Upper lobe of right lung (tissue), 1 donor: ENCODE measurements around the gene TOPBP1. TPM values are rescaled to one million over a fixed set of nuclear protein-coding genes. Genes with fewer than 3 reads are reported as not detected.

Source experiments
- ATAC-seq: fragments of 200-7000 bp; cut with Tn5 transposase; one replicate; pipeline ENCODE4 v1.9.1; 2020; ENCODE audit warnings: mild to moderate bottlenecking, moderate library complexity
- DNase-seq: peaks from one replicate; pipeline ENCODE4 v3.0.0-alpha.2; 2020
- H3K27ac ChIP-seq: fragments of 200-600 bp; one replicate; pipeline ENCODE4 v1.8.0; 2022
- H3K27me3 ChIP-seq: fragments of 200-600 bp; one replicate; pipeline ENCODE4 v1.8.0; 2022; ENCODE audit warnings: mild to moderate bottlenecking
- H3K36me3 ChIP-seq: fragments of 200-600 bp; one replicate; pipeline ENCODE4 v1.8.0; 2022
- H3K4me1 ChIP-seq: fragments of 200-600 bp; one replicate; pipeline ENCODE4 v1.8.0; 2022
- H3K4me3 ChIP-seq: fragments of 200-600 bp; one replicate; pipeline ENCODE4 v1.8.0; 2022; ENCODE audit warnings: mild to moderate bottlenecking
- H3K9me3 ChIP-seq: fragments of 200-600 bp; one replicate; pipeline ENCODE4 v1.8.0; 2022
- CTCF ChIP-seq: fragments of 200-600 bp; IDR thresholded peaks from one replicate; pipeline ENCODE4 v1.8.0; 2022; ENCODE audit warnings: antibody characterized with exemption
- intact Hi-C: fragments of 100-400 bp; cut with DNase I; formaldehyde crosslinking; loops from one replicate; pipeline ENCODE4 v1.11.0; 2022
- total RNA-seq: library from RNA; stranded (reverse); fragmentation: NEBNext Ultra II Directional; extraction: Animal tissue kit (Norgen Biotek cat#: 25700); gene quantifications from one replicate; pipeline ENCODE4 v1.2.1, GENCODE V29; 2021
- donor health status: DM: no; HTN: yes; CAD: no; lungs with severe emphysema.

The TOPBP1 gene
- total RNA-seq, 1 donor from 2014 or later = 18.1 TPM

DNA sequence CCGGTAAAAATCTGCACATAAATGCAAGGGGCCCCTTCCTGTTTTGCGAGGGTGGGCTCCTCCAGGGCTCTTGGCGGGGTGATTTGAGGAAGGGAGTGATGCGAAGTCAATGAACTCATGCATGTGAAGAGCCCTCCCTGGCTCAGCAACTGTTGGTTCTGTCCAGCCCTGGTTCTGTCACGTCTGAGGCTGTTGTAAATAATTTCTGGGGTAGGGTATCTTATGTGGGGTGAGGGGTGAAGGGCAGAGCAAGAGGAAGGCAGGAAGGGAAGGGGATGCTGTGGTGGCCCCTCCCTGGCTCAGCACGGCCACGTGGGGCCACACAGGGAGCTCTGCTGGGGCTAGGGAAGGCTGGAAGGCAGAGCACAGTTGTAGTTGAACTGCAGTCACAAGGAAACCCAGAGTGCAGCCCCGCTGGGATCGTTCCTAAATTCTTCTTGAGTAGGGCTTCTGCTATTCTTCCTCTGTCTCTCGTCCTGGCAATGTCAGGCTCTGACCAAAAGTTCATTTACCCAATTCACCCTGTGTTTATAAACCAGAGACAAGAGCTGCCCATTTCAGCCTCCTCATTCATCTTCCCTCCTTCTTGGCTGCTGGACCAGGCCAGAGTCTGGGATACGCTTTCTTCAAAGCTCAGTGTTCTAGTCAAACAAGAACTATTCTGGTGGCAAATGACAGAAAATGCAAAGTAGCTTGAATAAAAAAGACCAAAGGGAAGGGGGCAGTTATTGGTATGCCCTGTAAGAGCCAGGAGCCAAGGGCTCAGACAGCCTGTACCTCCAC, 14.8 kb upstream of the TOPBP1 start:
- no peaks in the 10 kb centered on the region for H3K4me1 ChIP-seq
- no peaks in the 10 kb centered on the region for H3K36me3 ChIP-seq
- DNase-seq (no peak), ATAC-seq (no peak)
- H3K27me3 ChIP-seq = peaks cover 35% of the 10 kb centered on the region
- TF ChIP-seq CTCF = no peak
- intact Hi-C loops = no loop called here
- H3K4me3 ChIP-seq = no peak overlapping the region
- no peaks in the 10 kb centered on the region for H3K9me3 ChIP-seq
- H3K27ac ChIP-seq = no peak overlapping the region

DNA sequence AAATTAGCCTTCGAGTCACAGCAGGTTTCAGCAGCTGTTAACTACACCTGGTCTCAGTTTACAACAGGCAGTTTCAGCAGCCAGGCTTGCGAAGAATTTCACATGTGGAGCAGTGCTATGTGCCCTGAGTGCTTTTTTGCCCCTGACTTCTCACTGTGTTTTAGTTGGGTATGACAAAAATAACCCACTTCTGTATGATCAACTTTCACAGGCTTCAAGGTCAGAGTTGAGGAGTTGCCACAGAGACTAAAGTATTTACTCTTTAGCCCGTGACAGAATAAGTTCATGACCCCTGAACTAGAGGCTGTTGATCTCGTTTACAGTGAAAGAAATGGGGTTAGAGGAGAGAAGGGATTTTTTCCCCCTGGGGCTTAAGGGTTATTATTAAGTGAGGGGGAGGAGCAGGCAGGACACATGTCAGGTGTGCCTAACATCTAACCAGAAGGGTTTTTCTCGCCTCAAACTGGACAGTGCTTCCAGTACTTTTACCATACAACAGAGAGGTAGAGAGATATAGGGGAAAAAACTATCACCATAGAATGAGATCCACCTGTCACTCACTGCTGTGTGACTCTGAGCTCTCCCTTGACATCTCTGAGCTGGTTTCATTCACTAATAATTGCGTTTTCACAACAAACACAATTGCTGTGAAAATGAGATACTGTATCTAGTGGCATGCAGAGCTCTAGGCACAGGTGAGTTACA, 14.0 kb upstream of the TOPBP1 start:
- intact Hi-C loops = no loop called here
- ATAC-seq (no peak), DNase-seq (no peak)
- Histone ChIP-seq H3K4me1 (no peaks in the 10 kb centered on the region), H3K27me3 (peaks cover 39% of the 10 kb centered on the region), H3K36me3 (no peaks in the 10 kb centered on the region), H3K4me3 (no peak overlapping the region), H3K9me3 (no peaks in the 10 kb centered on the region), H3K27ac (no peak overlapping the region)
- TF ChIP-seq CTCF = no peak

- ATAC-seq (no peak), DNase-seq (no peak)
- no peaks in the 10 kb centered on the region for H3K36me3 ChIP-seq
- intact Hi-C loops = no loop called here
- no peak overlapping the region for H3K27ac ChIP-seq
- H3K9me3 ChIP-seq = no peaks in the 10 kb centered on the region
- no peak overlapping the region for H3K4me3 ChIP-seq
- TF ChIP-seq CTCF = no peak
- no peaks in the 10 kb centered on the region for H3K4me1 ChIP-seq
- H3K27me3 ChIP-seq = peaks cover 39% of the 10 kb centered on the region
Measured at GRCh38 chr3:133674290-133674919, 12.7 kb upstream of the TOPBP1 start.

DNA sequence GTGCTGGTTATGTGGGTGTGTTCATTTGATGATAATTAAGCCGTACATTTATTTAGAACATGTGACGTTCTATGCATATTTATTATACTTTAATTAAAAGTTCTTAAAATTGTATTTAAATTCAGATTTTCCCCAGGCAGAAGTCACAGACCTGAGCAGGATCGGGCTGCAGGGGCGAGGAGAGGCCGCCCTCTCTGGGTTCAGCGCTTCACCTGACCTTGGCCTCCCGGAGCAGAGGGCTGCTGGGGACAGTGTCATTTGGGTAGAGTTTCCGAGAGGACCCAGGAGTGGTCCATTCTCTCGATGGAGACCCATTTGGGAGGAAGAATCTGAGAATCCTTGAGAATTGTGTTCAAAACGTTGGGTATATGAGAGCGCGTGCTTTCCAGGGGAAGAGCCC, 12.0 kb upstream of the TOPBP1 start:
- Histone ChIP-seq H3K36me3 (no peaks in the 10 kb centered on the region), H3K9me3 (no peaks in the 10 kb centered on the region), H3K27me3 (peaks cover 39% of the 10 kb centered on the region), H3K27ac (no peak overlapping the region), H3K4me1 (no peaks in the 10 kb centered on the region), H3K4me3 (no peak overlapping the region)
- no peak for TF ChIP-seq CTCF
- ATAC-seq = no peak
- no peak for DNase-seq
- intact Hi-C loops = no loop called here

DNA sequence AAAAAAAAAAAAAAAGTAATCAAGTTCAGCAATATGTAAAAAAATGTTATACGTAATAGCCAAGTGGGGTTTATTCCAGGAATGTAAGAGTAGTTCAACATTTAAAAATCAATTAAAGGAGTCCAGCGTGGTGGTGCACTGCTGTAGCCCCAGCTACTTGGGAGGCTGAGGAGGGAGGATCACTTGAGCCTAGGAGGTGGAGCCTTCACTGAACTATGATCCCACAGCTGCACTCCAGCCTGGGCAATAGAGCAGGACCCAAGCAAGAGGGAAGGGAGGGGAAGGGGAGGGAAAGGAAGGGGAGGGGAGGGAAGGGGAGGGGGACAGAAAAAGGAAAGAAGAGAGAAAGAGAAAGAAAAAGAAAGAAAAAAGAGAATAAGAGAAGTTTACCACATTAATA, 10.7 kb upstream of the TOPBP1 start:
- Histone ChIP-seq H3K36me3 (no peaks in the 10 kb centered on the region), H3K9me3 (no peaks in the 10 kb centered on the region), H3K4me1 (no peaks in the 10 kb centered on the region), H3K4me3 (no peak overlapping the region), H3K27ac (no peak overlapping the region), H3K27me3 (peaks cover 39% of the 10 kb centered on the region)
- no peak for DNase-seq
- intact Hi-C loops = no loop called here
- no peak for ATAC-seq
- no peak for TF ChIP-seq CTCF
